IPS-18a (cell line): ENCODE measurements around the gene POLN.

ENCODE experiments used
- H3K27ac ChIP-seq: one replicate; pipeline ENCODE4 v1.5.1; 2013; ENCODE audit warnings: low read length
- H3K27me3 ChIP-seq: one replicate; pipeline ENCODE4 v1.6.1; 2013; ENCODE audit warnings: mild to moderate bottlenecking, low read length; ENCODE audit not compliant: control insufficient read depth, insufficient read depth
- H3K36me3 ChIP-seq: one replicate; pipeline ENCODE4 v1.6.1; 2013; ENCODE audit warnings: low read depth, low read length; ENCODE audit not compliant: control insufficient read depth
- H3K4me1 ChIP-seq: one replicate; pipeline ENCODE4 v1.6.1; 2013; ENCODE audit warnings: low read depth, low read length; ENCODE audit not compliant: control insufficient read depth
- H3K4me3 ChIP-seq: one replicate; pipeline ENCODE4 v1.5.1; 2013; ENCODE audit warnings: low read length
- H3K9ac ChIP-seq: one replicate; pipeline ENCODE4 v1.6.1; 2013; ENCODE audit warnings: mild to moderate bottlenecking, low read length, moderate library complexity
- H3K9me3 ChIP-seq: one replicate; pipeline ENCODE4 v1.6.1; 2013; ENCODE audit warnings: low read depth, low read length; ENCODE audit not compliant: control insufficient read depth

The POLN gene

GRCh38 chr4:2251795-2252529 is 10.0 kb upstream of the POLN start:
- no peaks in the 10 kb centered on the region for H3K36me3 ChIP-seq
- H3K4me1 ChIP-seq, result no peaks in the 10 kb centered on the region
- H3K27ac ChIP-seq, result no peak overlapping the region
- H3K4me3 ChIP-seq, result no peak overlapping the region
- no peaks in the 10 kb centered on the region for H3K9me3 ChIP-seq
- no peak overlapping the region for H3K9ac ChIP-seq
- no peaks in the 10 kb centered on the region for H3K27me3 ChIP-seq

GRCh38 chr4:2251073-2251794 is 9.3 kb upstream of the POLN start:
- H3K36me3 ChIP-seq, result no peaks in the 10 kb centered on the region
- H3K9ac ChIP-seq, result no peak overlapping the region
- no peak overlapping the region for H3K4me3 ChIP-seq
- no peaks in the 10 kb centered on the region for H3K9me3 ChIP-seq
- H3K27me3 ChIP-seq, result no peaks in the 10 kb centered on the region
- H3K4me1 ChIP-seq, result no peaks in the 10 kb centered on the region
- H3K27ac ChIP-seq, result no peak overlapping the region

GRCh38 chr4:2250357-2251072 is 8.6 kb upstream of the POLN start:
- H3K9me3 ChIP-seq, result no peaks in the 10 kb centered on the region
- no peaks in the 10 kb centered on the region for H3K27me3 ChIP-seq
- H3K36me3 ChIP-seq, result no peaks in the 10 kb centered on the region
- H3K27ac ChIP-seq, result no peak overlapping the region
- no peak overlapping the region for H3K4me3 ChIP-seq
- no peak overlapping the region for H3K9ac ChIP-seq
- no peaks in the 10 kb centered on the region for H3K4me1 ChIP-seq

- Histone ChIP-seq H3K9me3 (no peaks in the 10 kb centered on the region), H3K36me3 (no peaks in the 10 kb centered on the region), H3K4me3 (no peak overlapping the region), H3K27me3 (no peaks in the 10 kb centered on the region), H3K4me1 (no peaks in the 10 kb centered on the region), H3K9ac (no peak overlapping the region), H3K27ac (no peak overlapping the region)
Measured at GRCh38 chr4:2249526-2250356, 7.8 kb upstream of the POLN start.

DNA sequence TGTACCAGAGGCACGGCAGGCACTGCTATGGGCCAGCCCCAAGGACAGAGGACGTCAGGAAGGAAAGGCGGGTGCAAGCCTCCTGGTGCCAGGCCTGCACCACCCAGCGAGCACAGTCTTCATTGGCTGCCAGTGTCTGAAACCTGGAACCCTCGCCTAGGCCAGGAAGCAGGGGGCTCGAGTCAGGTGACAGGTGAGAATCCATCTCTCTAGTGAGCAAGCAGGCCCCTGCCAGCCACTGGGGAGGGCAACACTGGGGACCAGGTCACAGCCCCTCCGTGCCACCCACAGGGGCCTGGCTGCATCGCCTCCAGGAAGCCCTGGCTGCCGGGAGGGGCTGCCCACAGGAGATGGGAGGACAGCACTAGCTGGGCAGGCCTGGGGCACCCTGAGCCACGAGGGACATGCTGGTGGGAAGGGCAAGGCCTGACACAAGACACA is 6.9 kb upstream of the POLN start:
- Histone ChIP-seq H3K9me3 (no peaks in the 10 kb centered on the region), H3K4me1 (no peaks in the 10 kb centered on the region), H3K27ac (no peak overlapping the region), H3K27me3 (no peaks in the 10 kb centered on the region), H3K36me3 (no peaks in the 10 kb centered on the region), H3K9ac (no peak overlapping the region), H3K4me3 (no peak overlapping the region)

DNA sequence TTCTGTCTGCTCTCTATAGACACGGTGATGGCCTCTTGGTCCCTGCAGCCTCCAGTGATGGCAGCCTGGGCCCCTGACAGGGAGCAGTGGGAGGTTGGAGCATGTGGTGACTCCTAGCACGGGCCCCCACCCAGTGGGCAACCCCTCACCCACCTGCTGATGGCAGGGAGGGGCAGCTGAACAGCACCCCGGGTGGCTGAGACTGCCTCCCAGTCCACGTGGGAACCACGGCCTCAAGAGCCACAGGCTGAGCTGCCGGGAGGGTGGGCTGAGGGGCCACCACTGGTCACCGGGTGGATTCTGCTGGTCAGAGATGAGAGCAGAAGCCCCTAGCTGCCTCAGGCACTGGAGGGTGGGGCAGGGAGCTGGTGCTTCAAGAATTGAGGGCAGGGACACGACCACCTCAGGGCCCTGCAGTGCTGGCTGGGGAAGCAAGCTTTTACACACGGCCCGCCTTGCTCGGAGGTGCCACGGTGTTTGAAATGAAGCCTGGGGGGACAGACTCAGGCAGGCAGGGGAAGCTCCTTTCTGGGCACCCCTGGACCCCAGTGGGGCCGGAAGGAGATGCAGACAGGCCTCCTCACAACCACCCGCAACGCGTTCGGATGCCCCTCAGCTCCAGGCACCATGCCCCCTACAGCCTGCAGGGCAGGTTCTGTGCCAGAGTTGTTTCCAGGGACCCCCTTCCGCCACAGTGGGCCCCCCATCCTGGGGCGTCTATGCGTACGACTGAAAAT is 6.3 kb upstream of the POLN start:
- H3K9ac ChIP-seq, result no peak overlapping the region
- no peak overlapping the region for H3K4me3 ChIP-seq
- H3K27ac ChIP-seq, result no peak overlapping the region
- H3K9me3 ChIP-seq, result no peaks in the 10 kb centered on the region
- H3K4me1 ChIP-seq, result no peaks in the 10 kb centered on the region
- no peaks in the 10 kb centered on the region for H3K36me3 ChIP-seq
- H3K27me3 ChIP-seq, result no peaks in the 10 kb centered on the region

GRCh38 chr4:2247128-2248043 is 5.5 kb upstream of the POLN start:
- H3K4me1 ChIP-seq, result no peaks in the 10 kb centered on the region
- no peaks in the 10 kb centered on the region for H3K9me3 ChIP-seq
- no peak overlapping the region for H3K9ac ChIP-seq
- no peaks in the 10 kb centered on the region for H3K27me3 ChIP-seq
- no peaks in the 10 kb centered on the region for H3K36me3 ChIP-seq
- no peak overlapping the region for H3K4me3 ChIP-seq
- no peak overlapping the region for H3K27ac ChIP-seq

DNA sequence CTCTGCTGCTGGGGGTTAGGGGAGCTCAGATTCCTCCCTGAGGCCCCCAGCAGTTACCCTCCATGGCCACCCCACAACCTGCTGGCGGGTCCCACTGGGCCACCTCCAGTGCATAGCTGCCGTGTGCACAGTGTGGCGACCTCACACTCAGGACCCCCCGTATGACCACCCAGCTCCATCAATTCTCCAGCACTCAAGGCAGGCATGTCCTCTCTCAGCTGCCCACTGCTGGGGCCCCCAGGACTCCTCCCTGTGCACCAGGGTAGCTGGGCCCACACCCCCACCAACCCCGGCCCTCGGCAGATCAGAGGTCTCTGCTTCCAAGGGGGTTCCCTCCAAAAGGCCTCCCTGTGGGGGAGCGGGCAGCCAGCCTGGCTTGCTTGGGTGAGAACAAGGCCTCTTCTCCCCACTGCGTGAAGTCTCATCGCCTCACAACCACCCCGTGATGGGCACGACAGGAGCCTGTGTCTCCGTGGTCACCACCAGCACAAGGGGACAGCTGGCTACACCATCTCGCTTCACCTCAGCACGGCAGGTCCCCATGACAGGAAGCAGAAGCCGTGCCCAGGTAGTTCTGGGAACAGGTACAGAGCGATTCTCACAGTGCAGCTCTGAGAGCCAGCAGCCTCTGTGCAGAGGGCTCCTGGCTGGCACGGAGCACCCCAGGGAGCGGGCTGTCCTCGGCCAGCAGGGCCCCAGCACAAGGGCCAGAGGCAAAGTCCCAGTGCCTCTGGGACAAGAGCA is 4.6 kb upstream of the POLN start:
- Histone ChIP-seq H3K9me3 (no peaks in the 10 kb centered on the region), H3K4me3 (no peak overlapping the region), H3K4me1 (no peaks in the 10 kb centered on the region), H3K27ac (no peak overlapping the region), H3K9ac (no peak overlapping the region), H3K27me3 (no peaks in the 10 kb centered on the region), H3K36me3 (no peaks in the 10 kb centered on the region)

- H3K4me1 ChIP-seq, result no peaks in the 10 kb centered on the region
- H3K36me3 ChIP-seq, result no peaks in the 10 kb centered on the region
- no peaks in the 10 kb centered on the region for H3K9me3 ChIP-seq
- H3K27ac ChIP-seq, result no peak overlapping the region
- no peaks in the 10 kb centered on the region for H3K27me3 ChIP-seq
- no peak overlapping the region for H3K9ac ChIP-seq
- no peak overlapping the region for H3K4me3 ChIP-seq
Measured at GRCh38 chr4:2245787-2246275, 3.9 kb upstream of the POLN start.
